WTC11 (cell line): ENCODE data around the gene CCDC185. TPM values are rescaled to one million over a fixed set of nuclear protein-coding genes. Genes with fewer than 3 reads are reported as not detected.

Source experiments
- ATAC-seq: fragments of 200-7000 bp; cut with Tn5 transposase; 2 replicates; pipeline ENCODE4 v1.10.0; 2021; ENCODE audit warnings: mild to moderate bottlenecking, moderate library complexity
- CTCF ChIA-PET: fragments of 300-600 bp; sonication (Branson Sonifier 250); formaldehyde crosslinking; loops from one replicate; lab custom pipeline; 2021; ENCODE audit warnings: antibody characterized with exemption; lab: Charles Lee
- POLR2A ChIA-PET: fragments of 350-600 bp; sonication (Branson Sonifier 250); formaldehyde crosslinking; loops from one replicate; lab custom pipeline; 2021; ENCODE audit warnings: antibody characterized with exemption; lab: Charles Lee
- DNase-seq: peaks from one replicate; pipeline ENCODE4 v3.0.0; 2021; ENCODE audit warnings: low spot score
- H3K27ac Mint-ChIP-seq: 2 replicates; pipeline ENCODE4 v1.8.0; 2021; ENCODE audit warnings: mixed read lengths
- H3K27me3 Mint-ChIP-seq: 2 replicates; pipeline ENCODE4 v1.8.0; 2021; ENCODE audit warnings: low read depth, mild to moderate bottlenecking, moderate library complexity, mixed read lengths
- H3K36me3 Mint-ChIP-seq: 2 replicates; pipeline ENCODE4 v1.8.0; 2021; ENCODE audit warnings: mixed read lengths
- H3K4me1 Mint-ChIP-seq: 2 replicates; pipeline ENCODE4 v1.8.0; 2022; ENCODE audit warnings: mixed read lengths
- H3K4me3 Mint-ChIP-seq: 2 replicates; pipeline ENCODE4 v1.8.0; 2021; ENCODE audit warnings: mild to moderate bottlenecking, moderate library complexity, mixed read lengths
- H3K9me3 Mint-ChIP-seq: 2 replicates; pipeline ENCODE4 v1.8.0; 2021; ENCODE audit warnings: mixed read lengths
- AR ChIP-seq: fragments of 250-450 bp; sonication (Bioruptor Pico); IDR thresholded peaks from 2 replicates; pipeline ENCODE4 v1.9.0; 2021; ENCODE audit warnings: mild to moderate bottlenecking
- ATF1 ChIP-seq: sonication (generic); formaldehyde crosslinking; IDR thresholded peaks from 2 replicates; pipeline ENCODE4 v1.8.1; 2023; ENCODE audit warnings: mild to moderate bottlenecking, moderate library complexity, missing genetic modification reagents
- CREB1 ChIP-seq: sonication (generic); formaldehyde crosslinking; IDR thresholded peaks from 2 replicates; pipeline ENCODE4 v1.8.0; 2023; ENCODE audit warnings: mild to moderate bottlenecking, missing genetic modification reagents
- ERG ChIP-seq: fragments of 250-450 bp; sonication (Bioruptor Pico); IDR thresholded peaks from 2 replicates; pipeline ENCODE4 v1.8.0; 2021; ENCODE audit warnings: mild to moderate bottlenecking
- ESRRA ChIP-seq: sonication (generic); formaldehyde crosslinking; IDR thresholded peaks from 2 replicates; pipeline ENCODE4 v1.8.1; 2022; ENCODE audit warnings: mild to moderate bottlenecking, missing genetic modification reagents, borderline replicate concordance
- GTF2I ChIP-seq: fragments of 250-450 bp; sonication (Bioruptor Pico); conservative IDR thresholded peaks from 2 replicates; pipeline ENCODE4 v1.4.0; 2021; ENCODE audit warnings: mild to moderate bottlenecking
- KAT7 ChIP-seq: sonication (generic); formaldehyde crosslinking; IDR thresholded peaks from 2 replicates; pipeline ENCODE4 v1.8.1; 2023; ENCODE audit warnings: missing genetic modification reagents, mild to moderate bottlenecking, borderline replicate concordance
- MLX ChIP-seq: sonication (generic); formaldehyde crosslinking; IDR thresholded peaks from 2 replicates; pipeline ENCODE4 v1.8.1; 2023; ENCODE audit warnings: mild to moderate bottlenecking, missing genetic modification reagents, moderate library complexity
- NFATC4 ChIP-seq: fragments of 250-450 bp; sonication (Bioruptor Pico); IDR thresholded peaks from 2 replicates; pipeline ENCODE4 v1.9.0; 2021; ENCODE audit warnings: mild to moderate bottlenecking
- OVOL2 ChIP-seq: fragments of 250-450 bp; sonication (Bioruptor Pico); IDR thresholded peaks from 2 replicates; pipeline ENCODE4 v1.9.0; 2021; ENCODE audit warnings: mild to moderate bottlenecking, borderline replicate concordance
- SOX15 ChIP-seq: fragments of 250-450 bp; sonication (Bioruptor Pico); IDR thresholded peaks from 2 replicates; pipeline ENCODE4 v1.9.0; 2021; ENCODE audit warnings: mild to moderate bottlenecking
- SP1 ChIP-seq: sonication (generic); formaldehyde crosslinking; conservative IDR thresholded peaks from 2 replicates; pipeline ENCODE4 v1.8.1; 2022; ENCODE audit warnings: missing genetic modification reagents
- TEAD4 ChIP-seq: sonication (generic); formaldehyde crosslinking; IDR thresholded peaks from 2 replicates; pipeline ENCODE4 v1.8.0; 2022; ENCODE audit warnings: mild to moderate bottlenecking, missing genetic modification reagents
- TP53 ChIP-seq: sonication (generic); formaldehyde crosslinking; IDR thresholded peaks from 2 replicates; pipeline ENCODE4 v1.8.1; 2023; ENCODE audit warnings: mild to moderate bottlenecking, missing genetic modification reagents
- USF1 ChIP-seq: sonication (generic); formaldehyde crosslinking; IDR thresholded peaks from 2 replicates; pipeline ENCODE4 v1.8.0; 2022; ENCODE audit warnings: mild to moderate bottlenecking, missing genetic modification reagents
- ZBTB43 ChIP-seq: sonication (generic); formaldehyde crosslinking; IDR thresholded peaks from 2 replicates; pipeline ENCODE4 v1.8.1; 2023; ENCODE audit warnings: mild to moderate bottlenecking, missing genetic modification reagents
- ZNF263 ChIP-seq: sonication (generic); formaldehyde crosslinking; IDR thresholded peaks from 2 replicates; pipeline ENCODE4 v1.8.1; 2022; ENCODE audit warnings: low read depth, mild to moderate bottlenecking, moderate library complexity, missing genetic modification reagents
- ZNF317 ChIP-seq: sonication (generic); formaldehyde crosslinking; IDR thresholded peaks from 2 replicates; pipeline ENCODE4 v1.8.1; 2023; ENCODE audit warnings: low read depth, mild to moderate bottlenecking, moderate library complexity, missing genetic modification reagents, borderline replicate concordance
- ZNF512 ChIP-seq: sonication (generic); formaldehyde crosslinking; IDR thresholded peaks from 2 replicates; pipeline ENCODE4 v1.8.1; 2022; ENCODE audit warnings: missing genetic modification reagents, borderline replicate concordance
- total RNA-seq: library from RNA; stranded (reverse); gene quantifications from 3 replicates; pipeline ENCODE4 v1.2.3, GENCODE V29; 2021
- TF ChIP-seq, protein P1 (sequence below): sonication (generic); formaldehyde crosslinking; IDR thresholded peaks from 2 replicates; pipeline ENCODE4 v1.8.1; 2022; ENCODE audit warnings: mild to moderate bottlenecking, moderate library complexity, missing genetic modification reagents
- TF ChIP-seq, protein P2 (sequence below): sonication (generic); formaldehyde crosslinking; IDR thresholded peaks from 2 replicates; pipeline ENCODE4 v1.8.0; 2023; ENCODE audit warnings: missing genetic modification reagents

CCDC185 gene
- total RNA-seq, 1 experiment from 2014 or later, result not detected

GRCh38 chr1:223421025-223421424 is 27.8 kb downstream of the CCDC185 start:
- Mint-ChIP-seq H3K27me3 (no peaks in the 10 kb centered on the region), H3K4me1 (peaks cover 11% of the 10 kb centered on the region), H3K36me3 (no peaks in the 10 kb centered on the region), H3K9me3 (no peaks in the 10 kb centered on the region), H3K27ac (no peak overlapping the region), H3K4me3 (no peak overlapping the region)
- ATAC-seq (no peak), DNase-seq (no peak)
- TF ChIP-seq SP1 (CRISPR knock-in tag) (no peak), ERG (CRISPR knock-in tag) (no peak), ZNF512 (no peak)
- TF ChIP-seq, protein P1, sequence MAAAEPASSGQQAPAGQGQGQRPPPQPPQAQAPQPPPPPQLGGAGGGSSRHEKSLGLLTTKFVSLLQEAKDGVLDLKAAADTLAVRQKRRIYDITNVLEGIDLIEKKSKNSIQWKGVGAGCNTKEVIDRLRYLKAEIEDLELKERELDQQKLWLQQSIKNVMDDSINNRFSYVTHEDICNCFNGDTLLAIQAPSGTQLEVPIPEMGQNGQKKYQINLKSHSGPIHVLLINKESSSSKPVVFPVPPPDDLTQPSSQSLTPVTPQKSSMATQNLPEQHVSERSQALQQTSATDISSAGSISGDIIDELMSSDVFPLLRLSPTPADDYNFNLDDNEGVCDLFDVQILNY, result no peak
- POLR2A ChIA-PET, result no interaction called here
- CTCF ChIA-PET, result no interaction called here

DNA sequence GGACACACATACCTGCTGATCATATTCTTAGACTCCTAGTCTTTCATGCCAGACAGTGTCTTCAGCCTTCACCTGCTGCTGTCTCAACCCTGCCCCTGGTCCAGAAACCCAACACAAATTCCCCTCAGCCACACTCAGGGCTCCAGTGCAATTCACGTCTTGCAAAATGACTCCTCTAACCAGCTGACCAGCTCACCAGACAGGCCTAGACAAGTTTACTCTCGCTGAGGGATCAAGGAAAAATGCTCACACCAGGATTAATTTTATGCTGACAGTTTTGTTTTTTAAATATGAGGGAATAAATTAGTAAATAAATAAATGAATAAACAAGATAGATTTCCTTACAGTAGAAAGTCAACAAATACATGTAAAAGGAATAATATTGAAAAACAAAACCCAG is 28.5 kb downstream of the CCDC185 start:
- no peaks in the 10 kb centered on the region for H3K9me3 Mint-ChIP-seq

More for the DNA sequence above, 28.5 kb downstream of the CCDC185 start:
- Mint-ChIP-seq H3K27ac (no peak overlapping the region), H3K36me3 (no peaks in the 10 kb centered on the region), H3K4me3 (no peak overlapping the region), H3K4me1 (peaks cover 11% of the 10 kb centered on the region), H3K27me3 (no peaks in the 10 kb centered on the region; the same call in 1 of the 2 replicates)
- ChIA-PET CTCF (no interaction called here), POLR2A (no interaction called here)
- ATAC-seq (no peak), DNase-seq (no peak)
- no peak for TF ChIP-seq TP53
- TF ChIP-seq AR, result no peak
- no peak for TF ChIP-seq CREB1
- no peak for TF ChIP-seq ZNF317 (CRISPR knock-in tag)
- no peak for TF ChIP-seq SOX15 (CRISPR knock-in tag)
- no peak for TF ChIP-seq SP1 (CRISPR knock-in tag)
- TF ChIP-seq NFATC4 (CRISPR knock-in tag), result no peak
- no peak for TF ChIP-seq GTF2I (CRISPR knock-in tag)
- TF ChIP-seq MLX, result no peak
- TF ChIP-seq ZBTB43 (CRISPR knock-in tag), result no peak
- TF ChIP-seq USF1 (CRISPR knock-in tag), result no peak
- no peak for TF ChIP-seq TEAD4
- no peak for TF ChIP-seq KAT7
- TF ChIP-seq ESRRA (CRISPR knock-in tag), result no peak
- TF ChIP-seq ATF1 (CRISPR knock-in tag), result no peak
- no peak for TF ChIP-seq ZNF263 (CRISPR knock-in tag)
- TF ChIP-seq, protein P2, sequence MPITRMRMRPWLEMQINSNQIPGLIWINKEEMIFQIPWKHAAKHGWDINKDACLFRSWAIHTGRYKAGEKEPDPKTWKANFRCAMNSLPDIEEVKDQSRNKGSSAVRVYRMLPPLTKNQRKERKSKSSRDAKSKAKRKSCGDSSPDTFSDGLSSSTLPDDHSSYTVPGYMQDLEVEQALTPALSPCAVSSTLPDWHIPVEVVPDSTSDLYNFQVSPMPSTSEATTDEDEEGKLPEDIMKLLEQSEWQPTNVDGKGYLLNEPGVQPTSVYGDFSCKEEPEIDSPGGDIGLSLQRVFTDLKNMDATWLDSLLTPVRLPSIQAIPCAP (CRISPR knock-in tag), result no peak
- no peak for TF ChIP-seq OVOL2 (CRISPR knock-in tag)
